H1 (cell line): ENCODE measurements around the gene STAM2. TPM values are rescaled to one million over a fixed set of nuclear protein-coding genes. Genes with fewer than 3 reads are reported as not detected.

Experiments
- CTCF ChIA-PET: fragments of 300-600 bp; sonication (Branson Sonifier 250); formaldehyde crosslinking; loops from one replicate; lab custom pipeline; 2021; ENCODE audit not compliant: partially characterized antibody; lab: Charles Lee
- POLR2A ChIA-PET: fragments of 300-600 bp; sonication (Branson Sonifier 250); formaldehyde crosslinking; loops from one replicate; lab custom pipeline; 2021; ENCODE audit warnings: inconsistent platforms; ENCODE audit not compliant: partially characterized antibody; lab: Charles Lee
- DNase-seq, 2 experiments: peaks; one replicate each; pipeline versions ENCODE4 v3.0.0 to v3.0.0-alpha.2; 2010 to 2022; ENCODE audit warnings: low spot score in 2 of 2, low read depth in 1 of 2, mixed read lengths in 1 of 2
- FAIRE-seq: peaks from 2 replicates; lab custom pipeline; 2011; peaks lifted over from hg19 to GRCh38; lab: Jason Lieb, UNC
- H2AFZ ChIP-seq: 2 replicates; pipeline ENCODE4 v1.8.1; 2012; ENCODE audit warnings: low read length, inconsistent platforms
- H2AK5ac ChIP-seq: 2 replicates; pipeline ENCODE4 v1.6.1; 2013; ENCODE audit warnings: low read depth, low read length
- H2BK120ac ChIP-seq: replicated peaks from 2 replicates; pipeline ENCODE3; 2013; ENCODE audit warnings: low read depth, low read length, inconsistent platforms
- H2BK12ac ChIP-seq: 2 replicates; pipeline ENCODE4 v1.6.1; 2013; ENCODE audit warnings: low read depth, low read length
- H2BK15ac ChIP-seq: 2 replicates; pipeline ENCODE4 v1.6.1; 2013; ENCODE audit warnings: low read length
- H2BK20ac ChIP-seq: 2 replicates; pipeline ENCODE4 v1.6.1; 2013; ENCODE audit warnings: low read length
- H2BK5ac ChIP-seq: 2 replicates; pipeline ENCODE4 v1.6.1; 2013; ENCODE audit warnings: low read depth, low read length
- H3K14ac ChIP-seq: 2 replicates; pipeline ENCODE4 v1.6.1; 2013; ENCODE audit warnings: inconsistent platforms; ENCODE audit not compliant: insufficient read length
- H3K18ac ChIP-seq: 2 replicates; pipeline ENCODE4 v1.6.1; 2013; ENCODE audit warnings: low read length; ENCODE audit errors: extremely low read depth
- H3K23ac ChIP-seq: 2 replicates; pipeline ENCODE4 v1.6.1; 2013; ENCODE audit warnings: inconsistent platforms; ENCODE audit not compliant: insufficient read length
- H3K23me2 ChIP-seq: 2 replicates; pipeline ENCODE4 v1.6.1; 2013; ENCODE audit warnings: low read depth, low read length
- H3K27ac ChIP-seq: 2 replicates; pipeline ENCODE4 v1.6.1; 2011; ENCODE audit warnings: low read depth, low read length, inconsistent platforms
- H3K27me3 ChIP-seq, 4 experiments: replicated peaks in 1 of 4; 1 replicate in 1 of 4; 2 replicates in 3 of 4; pipeline versions ENCODE4 v1.6.1 to v1.8.1; 2011 to 2013; ENCODE audit warnings: low read length in 3 of 4, mild to moderate bottlenecking in 3 of 4, inconsistent platforms in 2 of 4, mixed read lengths in 2 of 4, moderate library complexity in 1 of 4; ENCODE audit not compliant: control insufficient read depth in 3 of 4, insufficient read depth in 3 of 4; ENCODE audit errors: extremely low read depth in 1 of 4
- H3K36me3 ChIP-seq, 4 experiments: 2 replicates each; pipeline versions ENCODE4 v1.6.1 to v1.8.1; 2011 to 2013; ENCODE audit warnings: mild to moderate bottlenecking in 4 of 4, low read length in 3 of 4, moderate library complexity in 2 of 4, control low read depth in 1 of 4, inconsistent platforms in 1 of 4; ENCODE audit not compliant: insufficient read depth in 4 of 4, control insufficient read depth in 2 of 4
- H3K4ac ChIP-seq: replicated peaks from 2 replicates; pipeline ENCODE3; 2013; ENCODE audit warnings: low read length, low read depth, mixed read lengths, inconsistent platforms; ENCODE audit not compliant: insufficient read length
- H3K4me1 ChIP-seq, 4 experiments: replicated peaks in 1 of 4; 1 replicate in 1 of 4; 2 replicates in 3 of 4; pipeline versions ENCODE4 v1.6.1 to v1.8.1; 2011 to 2013; ENCODE audit warnings: low read length in 3 of 4, inconsistent platforms in 2 of 4, mixed read lengths in 1 of 4; ENCODE audit not compliant: insufficient read depth in 4 of 4, control insufficient read depth in 3 of 4
- H3K4me2 ChIP-seq, 2 experiments: 2 replicates each; pipeline versions ENCODE4 v1.6.1 to v1.8.1; 2011 to 2013; ENCODE audit warnings: low read depth in 2 of 2, low read length in 2 of 2, control low read depth in 1 of 2, inconsistent platforms in 1 of 2, mild to moderate bottlenecking in 1 of 2; ENCODE audit not compliant: insufficient read depth in 1 of 2
- H3K4me3 ChIP-seq, 4 experiments: fragments of 200-600, 300-600 bp in 1 of 4; sonication (generic), shearing (Covaris generic), sonication (Bioruptor Twin) in 1 of 4; 2 replicates each; pipeline versions ENCODE4 v1.5.1 to v1.8.1; 2011 to 2016; ENCODE audit warnings: low read length in 4 of 4, low read depth in 3 of 4, control low read depth in 2 of 4, inconsistent platforms in 2 of 4, mild to moderate bottlenecking in 2 of 4, mixed read lengths in 1 of 4, moderate library complexity in 1 of 4; ENCODE audit not compliant: insufficient read depth in 2 of 4; ENCODE audit errors: extremely low read depth in 1 of 4
- H3K56ac ChIP-seq: replicated peaks from 2 replicates; pipeline ENCODE3; 2013; ENCODE audit warnings: low read depth, mild to moderate bottlenecking, mixed read lengths, low read length, inconsistent platforms; ENCODE audit not compliant: insufficient read length
- H3K79me1 ChIP-seq: 2 replicates; pipeline ENCODE4 v1.6.1; 2013; ENCODE audit warnings: low read depth, low read length, control low read depth
- H3K79me2 ChIP-seq, 2 experiments: 2 replicates each; pipeline versions ENCODE4 v1.6.1 to v1.8.1; 2012 to 2013; ENCODE audit warnings: low read length in 2 of 2, mild to moderate bottlenecking in 2 of 2, inconsistent platforms in 1 of 2; ENCODE audit not compliant: insufficient read depth in 2 of 2, control insufficient read depth in 1 of 2
- H3K9ac ChIP-seq, 4 experiments: replicated peaks in 1 of 4; 1 replicate in 1 of 4; 2 replicates in 3 of 4; pipeline versions ENCODE4 v1.6.1 to v1.8.1; 2011 to 2013; ENCODE audit warnings: low read depth in 3 of 4, low read length in 3 of 4, control low read depth in 2 of 4, mild to moderate bottlenecking in 2 of 4, moderate library complexity in 2 of 4, inconsistent platforms in 1 of 4; ENCODE audit errors: extremely low read depth in 1 of 4
- H3K9me3 ChIP-seq, 2 experiments: 2 replicates each; pipeline versions ENCODE4 v1.6.1 to v1.8.1; 2012 to 2013; ENCODE audit warnings: mild to moderate bottlenecking in 2 of 2, moderate library complexity in 2 of 2, control low read depth in 1 of 2, inconsistent platforms in 1 of 2, low read depth in 1 of 2, low read length in 1 of 2, mixed read lengths in 1 of 2; ENCODE audit not compliant: insufficient read depth in 2 of 2
- H4K20me1 ChIP-seq, 2 experiments: replicated peaks in 1 of 2; 2 replicates each; pipeline versions ENCODE3 to v1.8.1; 2011 to 2013; ENCODE audit warnings: inconsistent platforms in 2 of 2, low read length in 2 of 2, mild to moderate bottlenecking in 1 of 2; ENCODE audit not compliant: insufficient read depth in 2 of 2, control insufficient read depth in 1 of 2
- H4K5ac ChIP-seq: 2 replicates; pipeline ENCODE4 v1.6.1; 2013; ENCODE audit warnings: low read length, low read depth, mixed read lengths, inconsistent platforms; ENCODE audit not compliant: insufficient read length
- H4K8ac ChIP-seq: 2 replicates; pipeline ENCODE4 v1.8.0; 2013; ENCODE audit warnings: mild to moderate bottlenecking, moderate library complexity, low read length, inconsistent platforms; ENCODE audit not compliant: insufficient read depth; ENCODE audit errors: extremely low read depth
- H4K91ac ChIP-seq: replicated peaks from 2 replicates; pipeline ENCODE3; 2013; ENCODE audit warnings: low read length, mixed read lengths, inconsistent platforms; ENCODE audit not compliant: insufficient read length
- CEBPB ChIP-seq: IDR thresholded peaks from 2 replicates; pipeline ENCODE4 v1.6.1; 2012; ENCODE audit warnings: low read depth, low read length
- TEAD4 ChIP-seq: IDR thresholded peaks from 2 replicates; pipeline ENCODE4 v1.6.1; 2012; ENCODE audit warnings: low read depth, low read length, inconsistent platforms, mixed read lengths
- WGBS, 2 experiments: shearing (Covaris generic) in 1 of 2; methylation state at CpG; one replicate each; pipeline versions ENCODE4 v1.1.6 to v1.1.7; 2013 to 2015; ENCODE audit warnings: low lambda C conversion rate in 2 of 2, mixed read lengths in 2 of 2, inconsistent platforms in 1 of 2, low coverage in 1 of 2, missing lambda C conversion rate in 1 of 2; ENCODE audit not compliant: insufficient replicate concordance in 2 of 2, insufficient coverage in 1 of 2, insufficient read length in 1 of 2; ENCODE audit errors: extremely low coverage in 1 of 2, missing lambda C conversion rate in 1 of 2; 5-methylcytosine and 5-hydroxymethylcytosine counted together
- polyA plus RNA-seq, 7 experiments: library from polyadenylated mRNA; depleted of rRNA in 3 of 7; stranded (reverse) in 5 of 7; unstranded in 2 of 7; fragments of >200 nt in 5 of 7; fragments of 200-250 nt in 2 of 7; gene quantifications; 1 replicate in 5 of 7; 2 replicates in 1 of 7; 4 replicates in 1 of 7; pipeline versions ENCODE4 v1.2.1 to v1.2.3, GENCODE V29; 2011 to 2013; ENCODE audit warnings: missing spikeins in 2 of 7, mixed read lengths in 2 of 7
- total RNA-seq: library from RNA; stranded (reverse); fragmentation: NEBNext Ultra II Directional; extraction: Animal tissue kit (Norgen Biotek cat#: 25700); gene quantifications from 2 replicates; pipeline ENCODE4 v1.2.1, GENCODE V29; 2021

Gene STAM2
- total and polyA plus RNA-seq, 2 of the 8 experiments (the other 6 are each of a cell fraction or from before 2014, with no cell fraction given) = 5.4 to 9.4 TPM

GRCh38 chr2:152084076-152084475, 91.5 kb downstream of the STAM2 start:
- peak; percentile 71 for TF ChIP-seq CEBPB
- no peak for TF ChIP-seq TEAD4
- Histone ChIP-seq H4K20me1 (no peaks in the 10 kb centered on the region), H2AK5ac (no peak overlapping the region), H3K56ac (no peak overlapping the region), H4K8ac (no peak overlapping the region), H3K9ac (no peak overlapping the region), H2BK20ac (no peak overlapping the region), H4K91ac (no peak overlapping the region), H2AFZ (no peak overlapping the region), H3K23ac (no peak overlapping the region), H3K79me2 (no peaks in the 10 kb centered on the region), H3K79me1 (no peaks in the 10 kb centered on the region), H2BK15ac (no peak overlapping the region), H3K23me2 (no peaks in the 10 kb centered on the region; the same call in 1 of the 2 replicates), H3K4me3 (no peak overlapping the region), H3K9me3 (no peaks in the 10 kb centered on the region), H3K36me3 (no peaks in the 10 kb centered on the region), H2BK120ac (no peak overlapping the region), H2BK12ac (no peak overlapping the region), H3K27ac (no peak overlapping the region), H3K4me1 (no peaks in the 10 kb centered on the region), H3K18ac (no peak overlapping the region), H4K5ac (no peak overlapping the region), H3K14ac (no peak overlapping the region), H3K4me2 (no peak overlapping the region), H3K27me3 (peaks cover 0 to 3% (median 0%) of the 10 kb centered on the region in 4 experiments; a peak in 2 of 7 replicates), H2BK5ac (no peak overlapping the region), H3K4ac (no peak overlapping the region)
- CTCF ChIA-PET = interaction anchor here (1.1 to 1.3 kb wide), 2 partner anchors 46 to 59 kb away, joined by 3 to 5 read pairs; no protein-coding TSS in a partner anchor
- POLR2A ChIA-PET = interaction anchor here (0.8 kb wide), 1 partner anchor 14 kb away, joined by 3 read pairs; the partner anchor contains the start of gene CACNB4
- 87% methylated on average over 6 of the region's 6 CpGs; no CpG with 5 or more reads in 1 of the 2 experiments for WGBS, 2 experiments
- DNase-seq (no peak), FAIRE-seq (no peak)
